Neural cell (in vitro differentiated cells): ENCODE data around the gene IRAK2.

ENCODE experiments used
- EP300 ChIP-seq: fragments of 450-650 bp; conservative IDR thresholded peaks from 2 replicates; pipeline ENCODE4 v1.6.1; 2014; ENCODE audit warnings: antibody characterized with exemption, mild to moderate bottlenecking, moderate library complexity; ENCODE audit not compliant: poor library complexity, severe bottlenecking
- EZH2 ChIP-seq: fragments of 200-600, 300-800 bp; shearing (Covaris generic), sonication (generic); IDR thresholded peaks from 2 replicates; pipeline ENCODE4 v1.6.1; 2014; ENCODE audit warnings: antibody characterized with exemption, low read length, borderline replicate concordance, mild to moderate bottlenecking; ENCODE audit not compliant: insufficient read depth, poor library complexity, severe bottlenecking
- MXI1 ChIP-seq: fragments of 450-650 bp; conservative IDR thresholded peaks from 2 replicates; pipeline ENCODE4 v1.6.1; 2014; ENCODE audit warnings: antibody characterized with exemption, mild to moderate bottlenecking; ENCODE audit not compliant: poor library complexity, severe bottlenecking
- RAD21 ChIP-seq: fragments of 450-650 bp; conservative IDR thresholded peaks from 2 replicates; pipeline ENCODE4 v1.6.1; 2014; ENCODE audit warnings: antibody characterized with exemption, mild to moderate bottlenecking, moderate library complexity
- TAF1 ChIP-seq: IDR thresholded peaks from 2 replicates; pipeline ENCODE4 v1.6.1; 2012; ENCODE audit warnings: low read depth
- TF ChIP-seq, protein P1 (sequence below): fragments of 450-650 bp; IDR thresholded peaks from 2 replicates; pipeline ENCODE4 v1.5.1; 2014; ENCODE audit warnings: antibody characterized with exemption, mild to moderate bottlenecking, moderate library complexity; ENCODE audit not compliant: poor library complexity, severe bottlenecking
- TF ChIP-seq, protein P2 (sequence below): IDR thresholded peaks from 2 replicates; pipeline ENCODE4 v1.6.1; 2012; ENCODE audit warnings: borderline replicate concordance

DNA sequence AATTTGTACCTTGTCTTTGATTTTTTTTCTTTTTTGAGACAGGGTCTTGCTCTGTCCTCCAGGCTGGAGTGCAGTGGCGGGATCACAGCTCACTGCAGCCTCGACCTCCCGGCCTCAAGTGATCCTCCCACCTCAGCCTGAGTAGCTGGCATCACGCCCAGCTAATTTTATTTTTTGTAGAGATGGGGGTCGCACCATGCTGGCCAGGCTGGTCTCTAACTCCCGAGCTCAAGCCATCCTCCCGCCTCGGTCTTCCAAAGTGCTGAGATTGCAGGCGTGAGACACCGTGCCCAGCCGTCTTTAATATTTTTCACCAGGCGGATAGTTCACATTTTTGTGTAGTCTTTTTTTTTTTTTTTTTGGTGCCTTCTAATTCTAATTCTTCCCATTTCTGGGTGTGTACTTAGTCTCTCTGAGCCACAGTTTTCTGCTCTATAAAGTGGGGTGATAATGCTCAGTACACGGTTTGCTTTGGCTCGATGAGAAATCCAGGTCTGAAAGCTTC, 83.0 kb downstream of the IRAK2 start:
- TF ChIP-seq, protein P1, sequence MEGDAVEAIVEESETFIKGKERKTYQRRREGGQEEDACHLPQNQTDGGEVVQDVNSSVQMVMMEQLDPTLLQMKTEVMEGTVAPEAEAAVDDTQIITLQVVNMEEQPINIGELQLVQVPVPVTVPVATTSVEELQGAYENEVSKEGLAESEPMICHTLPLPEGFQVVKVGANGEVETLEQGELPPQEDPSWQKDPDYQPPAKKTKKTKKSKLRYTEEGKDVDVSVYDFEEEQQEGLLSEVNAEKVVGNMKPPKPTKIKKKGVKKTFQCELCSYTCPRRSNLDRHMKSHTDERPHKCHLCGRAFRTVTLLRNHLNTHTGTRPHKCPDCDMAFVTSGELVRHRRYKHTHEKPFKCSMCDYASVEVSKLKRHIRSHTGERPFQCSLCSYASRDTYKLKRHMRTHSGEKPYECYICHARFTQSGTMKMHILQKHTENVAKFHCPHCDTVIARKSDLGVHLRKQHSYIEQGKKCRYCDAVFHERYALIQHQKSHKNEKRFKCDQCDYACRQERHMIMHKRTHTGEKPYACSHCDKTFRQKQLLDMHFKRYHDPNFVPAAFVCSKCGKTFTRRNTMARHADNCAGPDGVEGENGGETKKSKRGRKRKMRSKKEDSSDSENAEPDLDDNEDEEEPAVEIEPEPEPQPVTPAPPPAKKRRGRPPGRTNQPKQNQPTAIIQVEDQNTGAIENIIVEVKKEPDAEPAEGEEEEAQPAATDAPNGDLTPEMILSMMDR: no peak
- no peak for TF ChIP-seq EZH2
- TF ChIP-seq RAD21: no peak
- TF ChIP-seq EP300: no peak
- no peak for TF ChIP-seq TAF1
- TF ChIP-seq, protein P2, sequence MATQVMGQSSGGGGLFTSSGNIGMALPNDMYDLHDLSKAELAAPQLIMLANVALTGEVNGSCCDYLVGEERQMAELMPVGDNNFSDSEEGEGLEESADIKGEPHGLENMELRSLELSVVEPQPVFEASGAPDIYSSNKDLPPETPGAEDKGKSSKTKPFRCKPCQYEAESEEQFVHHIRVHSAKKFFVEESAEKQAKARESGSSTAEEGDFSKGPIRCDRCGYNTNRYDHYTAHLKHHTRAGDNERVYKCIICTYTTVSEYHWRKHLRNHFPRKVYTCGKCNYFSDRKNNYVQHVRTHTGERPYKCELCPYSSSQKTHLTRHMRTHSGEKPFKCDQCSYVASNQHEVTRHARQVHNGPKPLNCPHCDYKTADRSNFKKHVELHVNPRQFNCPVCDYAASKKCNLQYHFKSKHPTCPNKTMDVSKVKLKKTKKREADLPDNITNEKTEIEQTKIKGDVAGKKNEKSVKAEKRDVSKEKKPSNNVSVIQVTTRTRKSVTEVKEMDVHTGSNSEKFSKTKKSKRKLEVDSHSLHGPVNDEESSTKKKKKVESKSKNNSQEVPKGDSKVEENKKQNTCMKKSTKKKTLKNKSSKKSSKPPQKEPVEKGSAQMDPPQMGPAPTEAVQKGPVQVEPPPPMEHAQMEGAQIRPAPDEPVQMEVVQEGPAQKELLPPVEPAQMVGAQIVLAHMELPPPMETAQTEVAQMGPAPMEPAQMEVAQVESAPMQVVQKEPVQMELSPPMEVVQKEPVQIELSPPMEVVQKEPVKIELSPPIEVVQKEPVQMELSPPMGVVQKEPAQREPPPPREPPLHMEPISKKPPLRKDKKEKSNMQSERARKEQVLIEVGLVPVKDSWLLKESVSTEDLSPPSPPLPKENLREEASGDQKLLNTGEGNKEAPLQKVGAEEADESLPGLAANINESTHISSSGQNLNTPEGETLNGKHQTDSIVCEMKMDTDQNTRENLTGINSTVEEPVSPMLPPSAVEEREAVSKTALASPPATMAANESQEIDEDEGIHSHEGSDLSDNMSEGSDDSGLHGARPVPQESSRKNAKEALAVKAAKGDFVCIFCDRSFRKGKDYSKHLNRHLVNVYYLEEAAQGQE: no peak
- no peak for TF ChIP-seq MXI1
